ENCODE results near the gene CDC25C.

The CDC25C gene

GRCh38 chr5:138354387-138354786 is 22.8 kb upstream of the CDC25C start:
- H3K4me3 ChIP-seq (ENCODE audit: low read depth, low read length): peak overlapping the region; percentile 91
- TF ChIP-seq, protein P1, sequence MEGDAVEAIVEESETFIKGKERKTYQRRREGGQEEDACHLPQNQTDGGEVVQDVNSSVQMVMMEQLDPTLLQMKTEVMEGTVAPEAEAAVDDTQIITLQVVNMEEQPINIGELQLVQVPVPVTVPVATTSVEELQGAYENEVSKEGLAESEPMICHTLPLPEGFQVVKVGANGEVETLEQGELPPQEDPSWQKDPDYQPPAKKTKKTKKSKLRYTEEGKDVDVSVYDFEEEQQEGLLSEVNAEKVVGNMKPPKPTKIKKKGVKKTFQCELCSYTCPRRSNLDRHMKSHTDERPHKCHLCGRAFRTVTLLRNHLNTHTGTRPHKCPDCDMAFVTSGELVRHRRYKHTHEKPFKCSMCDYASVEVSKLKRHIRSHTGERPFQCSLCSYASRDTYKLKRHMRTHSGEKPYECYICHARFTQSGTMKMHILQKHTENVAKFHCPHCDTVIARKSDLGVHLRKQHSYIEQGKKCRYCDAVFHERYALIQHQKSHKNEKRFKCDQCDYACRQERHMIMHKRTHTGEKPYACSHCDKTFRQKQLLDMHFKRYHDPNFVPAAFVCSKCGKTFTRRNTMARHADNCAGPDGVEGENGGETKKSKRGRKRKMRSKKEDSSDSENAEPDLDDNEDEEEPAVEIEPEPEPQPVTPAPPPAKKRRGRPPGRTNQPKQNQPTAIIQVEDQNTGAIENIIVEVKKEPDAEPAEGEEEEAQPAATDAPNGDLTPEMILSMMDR (IDR thresholded peaks at IDR 0.05; ENCODE audit: low read depth, low read length): no peak
- in situ Hi-C loops (cut with HindIII; ENCODE audit: low sequenced_read_pairs): no loop called here
- no peak for DNase-seq (ENCODE audit: low read depth, low spot score)

DNA sequence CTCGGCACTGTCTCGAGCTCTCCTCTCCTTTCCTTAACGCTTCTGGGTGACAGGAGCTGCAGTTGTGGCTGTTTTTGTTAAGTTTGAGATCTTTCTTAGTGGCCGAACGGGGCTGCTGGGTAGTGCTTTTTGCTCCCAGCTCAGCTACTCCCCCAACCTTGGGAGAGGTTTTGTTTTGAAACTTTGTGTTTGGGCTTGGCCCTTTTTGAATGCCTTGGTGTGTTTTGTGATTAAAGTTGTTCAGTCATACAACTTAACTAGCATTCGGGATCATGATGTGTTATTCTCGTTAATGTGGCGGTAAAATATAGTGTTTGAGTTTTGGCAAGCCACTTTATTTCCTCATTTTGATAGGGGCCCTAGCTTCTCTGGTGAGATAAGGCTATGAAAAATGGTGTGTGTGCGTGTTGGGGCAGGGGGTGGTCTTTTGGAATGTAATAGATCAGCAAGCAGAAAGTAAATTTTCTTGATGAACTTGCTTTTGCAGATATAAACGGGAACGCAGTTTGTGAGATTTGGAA is 22.0 kb upstream of the CDC25C start:
- in situ Hi-C loops (cut with HindIII; ENCODE audit: low sequenced_read_pairs): no loop called here

DNA sequence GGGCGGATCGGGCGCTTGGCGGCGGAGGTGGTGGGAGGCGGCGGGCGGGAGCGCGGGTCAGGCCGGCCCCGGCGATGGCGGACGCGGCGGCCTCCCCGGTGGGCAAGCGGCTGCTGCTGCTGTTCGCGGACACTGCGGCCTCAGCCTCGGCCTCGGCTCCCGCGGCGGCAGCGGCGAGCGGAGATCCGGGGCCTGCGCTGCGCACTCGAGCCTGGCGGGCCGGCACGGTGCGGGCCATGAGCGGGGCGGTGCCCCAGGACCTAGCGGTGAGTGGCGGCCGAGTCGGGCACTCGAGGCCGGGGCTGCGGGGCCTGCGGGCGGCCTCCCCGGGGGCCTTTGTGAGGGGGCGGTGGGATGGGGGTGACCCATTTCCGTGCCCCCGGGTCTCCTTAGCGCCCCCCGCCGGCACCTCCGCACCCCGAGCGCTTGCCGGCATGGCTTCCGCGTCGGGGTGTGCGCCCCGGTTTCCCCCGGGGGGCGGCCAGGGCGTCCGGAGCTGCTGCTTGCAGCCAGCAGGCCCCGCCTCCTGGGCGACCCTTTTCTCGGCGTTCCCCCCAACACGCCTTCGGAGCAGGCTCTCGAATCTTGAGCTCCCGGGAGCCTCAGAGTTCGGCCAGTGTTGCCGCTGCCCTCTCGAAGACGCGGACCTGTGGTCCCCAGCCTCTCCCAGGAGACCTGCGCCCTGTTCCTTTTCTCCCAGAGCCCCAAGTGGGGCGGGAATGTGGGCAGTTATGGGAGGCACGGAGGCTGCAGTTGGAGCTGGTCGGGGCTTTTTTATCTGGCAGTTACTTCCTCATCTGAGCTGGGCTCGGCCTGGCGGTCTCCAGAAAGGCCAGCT is 21.3 kb upstream of the CDC25C start:
- TF ChIP-seq, protein P1 (IDR thresholded peaks at IDR 0.05; ENCODE audit: low read depth, low read length): peak; percentile 33
- peak overlapping the region; percentile 91 for H3K4me3 ChIP-seq (ENCODE audit: low read depth, low read length)
- peak; percentile 56 for DNase-seq (ENCODE audit: low read depth, low spot score)
- in situ Hi-C loops (cut with HindIII; ENCODE audit: low sequenced_read_pairs): no loop called here

More for the DNA sequence above, 22.0 kb upstream of the CDC25C start:
- TF ChIP-seq, protein P1 (IDR thresholded peaks at IDR 0.05; ENCODE audit: low read depth, low read length): no peak
- peak overlapping the region; percentile 91 for H3K4me3 ChIP-seq (ENCODE audit: low read depth, low read length)
- no peak for DNase-seq (ENCODE audit: low read depth, low spot score)

DNA sequence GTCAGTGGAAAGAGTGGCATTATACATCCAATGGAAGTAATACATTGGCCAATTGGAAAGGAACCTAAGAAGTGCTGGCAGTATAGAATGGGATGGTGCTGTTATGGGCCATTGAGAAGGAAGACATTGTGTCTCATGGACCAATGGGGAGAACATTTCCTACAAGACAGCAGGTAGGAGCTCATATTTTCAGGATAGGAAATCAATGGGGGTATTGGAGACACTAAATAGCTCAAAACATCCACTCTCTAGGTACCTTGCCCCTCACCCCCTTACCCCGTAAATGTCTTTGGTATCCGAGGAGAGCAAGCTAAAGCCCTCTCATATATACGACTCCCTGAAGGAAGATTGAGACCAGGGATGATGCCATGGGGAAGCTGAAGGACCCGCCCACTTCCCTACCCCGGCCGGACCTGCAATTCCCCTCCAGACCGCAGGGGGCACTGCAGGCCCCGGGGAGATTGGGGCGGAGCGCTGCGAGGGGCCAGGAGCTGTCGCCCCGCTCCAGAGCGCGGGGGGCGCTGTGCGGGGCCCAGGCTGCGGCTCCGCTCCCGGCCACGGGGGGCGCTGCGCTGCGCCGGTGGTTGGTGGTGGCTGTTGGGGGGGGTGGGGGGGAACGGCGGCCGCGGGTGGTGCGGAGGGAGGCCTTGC is 20.6 kb upstream of the CDC25C start, which contains the start of gene KDM3B:
Gene KDM3B, plus strand, starts transcription at position 615 of the 651 bp plus-strand sequence. CDS start 111 bp downstream, outside the sequence.
- peak within 1 kb of the TSS; percentile 91 for H3K4me3 ChIP-seq (ENCODE audit: low read depth, low read length)
- TF ChIP-seq, protein P1 (IDR thresholded peaks at IDR 0.05; ENCODE audit: low read depth, low read length): peak; percentile 99
- DNase-seq (ENCODE audit: low read depth, low spot score): peak; percentile 90
- in situ Hi-C loops (cut with HindIII; ENCODE audit: low sequenced_read_pairs): no loop called here

GRCh38 chr5:138351517-138351916 is 19.9 kb upstream of the CDC25C start:
- TF ChIP-seq, protein P1 (IDR thresholded peaks at IDR 0.05; ENCODE audit: low read depth, low read length): no peak
- no peak for DNase-seq (ENCODE audit: low read depth, low spot score)
- in situ Hi-C loops (cut with HindIII; ENCODE audit: low sequenced_read_pairs): no loop called here
- H3K4me3 ChIP-seq (ENCODE audit: low read depth, low read length): no peak overlapping the region

DNA sequence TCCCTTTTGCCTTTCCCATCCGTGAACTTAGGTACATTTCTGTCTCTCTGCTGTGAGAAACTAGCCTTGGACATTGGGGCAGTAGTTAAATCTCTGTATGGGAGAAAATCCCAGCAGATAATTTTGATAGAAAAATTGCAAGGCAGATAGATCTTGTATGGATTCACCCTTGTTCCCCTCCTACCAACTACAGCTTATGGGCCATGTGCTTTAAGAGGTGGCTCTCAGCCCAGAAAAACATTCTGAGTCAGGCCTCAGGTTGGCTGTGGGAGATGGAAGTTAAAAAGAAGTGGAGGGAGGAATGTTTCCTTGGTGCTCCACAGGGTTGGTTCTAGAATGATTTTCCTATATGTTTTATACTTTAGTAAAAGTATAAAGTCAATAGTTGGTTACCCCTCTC is 19.5 kb upstream of the CDC25C start:
- TF ChIP-seq, protein P1 (IDR thresholded peaks at IDR 0.05; ENCODE audit: low read depth, low read length): no peak
- H3K4me3 ChIP-seq (ENCODE audit: low read depth, low read length): no peak overlapping the region
- in situ Hi-C loops (cut with HindIII; ENCODE audit: low sequenced_read_pairs): no loop called here
- DNase-seq (ENCODE audit: low read depth, low spot score): peak; percentile 85

Measured in astrocyte of the spinal cord (primary cell).